BE2C (cell line): ENCODE data around the gene MCRS1.

Source experiments
- DNase-seq: peaks from one replicate; pipeline ENCODE4 v3.0.0-alpha.2; 2020
- H3K27me3 ChIP-seq: fragments of 250-450 bp; sonication (Bioruptor Pico); 2 replicates; pipeline ENCODE4 v1.5.1; 2020; ENCODE audit warnings: mild to moderate bottlenecking
- H3K36me3 ChIP-seq: fragments of 250-450 bp; sonication (Bioruptor Pico); 2 replicates; pipeline ENCODE4 v1.5.1; 2020; ENCODE audit warnings: mild to moderate bottlenecking
- H3K4me1 ChIP-seq: fragments of 250-450 bp; sonication (Bioruptor Pico); 2 replicates; pipeline ENCODE4 v1.5.1; 2020
- H3K4me3 ChIP-seq: 2 replicates; pipeline ENCODE4 v1.5.1; 2011; ENCODE audit warnings: low read depth, low read length
- H3K9me3 ChIP-seq: fragments of 250-450 bp; sonication (Bioruptor Pico); 2 replicates; pipeline ENCODE4 v1.5.1; 2020
- TF ChIP-seq, protein P1 (sequence below): IDR thresholded peaks from 2 replicates; pipeline ENCODE4 v1.5.1; 2012; ENCODE audit warnings: mild to moderate bottlenecking, low read depth, low read length

MCRS1 gene

DNA sequence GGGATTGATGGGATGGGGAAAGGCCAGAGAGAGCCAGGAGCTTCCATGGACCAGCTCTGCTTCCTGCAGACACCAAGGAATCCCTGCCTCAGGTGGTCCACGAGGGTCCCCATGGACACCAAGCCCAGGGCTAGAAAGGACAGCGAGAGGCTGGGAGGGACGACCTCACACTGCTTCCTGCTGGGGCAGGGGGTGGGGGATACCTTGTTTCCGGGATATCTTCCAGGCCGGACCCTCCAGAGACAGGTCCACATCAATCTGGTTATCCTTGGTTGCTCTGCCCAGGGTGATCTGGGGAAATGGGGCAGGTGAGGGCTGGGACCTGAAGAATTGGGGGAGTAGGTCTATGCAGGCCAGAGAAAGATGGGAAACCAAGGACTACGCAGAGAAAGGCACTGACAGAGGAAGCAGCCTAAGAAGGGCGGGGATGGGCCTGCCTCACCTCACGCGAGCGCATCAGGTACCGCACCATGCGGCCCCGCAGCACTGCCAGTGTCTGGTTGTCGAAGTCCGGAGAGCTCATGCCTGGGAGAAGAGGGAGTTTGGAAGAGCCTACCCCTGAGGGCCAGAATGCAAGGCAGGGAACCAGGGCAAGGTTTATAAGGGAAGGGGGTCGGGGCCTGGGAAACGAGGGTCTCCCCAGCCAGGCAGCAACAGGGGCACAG, 8.8 kb downstream of the MCRS1 start:
- Histone ChIP-seq H3K27me3 (no peaks in the 10 kb centered on the region), H3K9me3 (no peaks in the 10 kb centered on the region), H3K36me3 (peaks cover 58% of the 10 kb centered on the region), H3K4me1 (no peaks in the 10 kb centered on the region), H3K4me3 (no peak overlapping the region)
- TF ChIP-seq, protein P1, sequence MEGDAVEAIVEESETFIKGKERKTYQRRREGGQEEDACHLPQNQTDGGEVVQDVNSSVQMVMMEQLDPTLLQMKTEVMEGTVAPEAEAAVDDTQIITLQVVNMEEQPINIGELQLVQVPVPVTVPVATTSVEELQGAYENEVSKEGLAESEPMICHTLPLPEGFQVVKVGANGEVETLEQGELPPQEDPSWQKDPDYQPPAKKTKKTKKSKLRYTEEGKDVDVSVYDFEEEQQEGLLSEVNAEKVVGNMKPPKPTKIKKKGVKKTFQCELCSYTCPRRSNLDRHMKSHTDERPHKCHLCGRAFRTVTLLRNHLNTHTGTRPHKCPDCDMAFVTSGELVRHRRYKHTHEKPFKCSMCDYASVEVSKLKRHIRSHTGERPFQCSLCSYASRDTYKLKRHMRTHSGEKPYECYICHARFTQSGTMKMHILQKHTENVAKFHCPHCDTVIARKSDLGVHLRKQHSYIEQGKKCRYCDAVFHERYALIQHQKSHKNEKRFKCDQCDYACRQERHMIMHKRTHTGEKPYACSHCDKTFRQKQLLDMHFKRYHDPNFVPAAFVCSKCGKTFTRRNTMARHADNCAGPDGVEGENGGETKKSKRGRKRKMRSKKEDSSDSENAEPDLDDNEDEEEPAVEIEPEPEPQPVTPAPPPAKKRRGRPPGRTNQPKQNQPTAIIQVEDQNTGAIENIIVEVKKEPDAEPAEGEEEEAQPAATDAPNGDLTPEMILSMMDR, result no peak
- DNase-seq, result no peak

DNA sequence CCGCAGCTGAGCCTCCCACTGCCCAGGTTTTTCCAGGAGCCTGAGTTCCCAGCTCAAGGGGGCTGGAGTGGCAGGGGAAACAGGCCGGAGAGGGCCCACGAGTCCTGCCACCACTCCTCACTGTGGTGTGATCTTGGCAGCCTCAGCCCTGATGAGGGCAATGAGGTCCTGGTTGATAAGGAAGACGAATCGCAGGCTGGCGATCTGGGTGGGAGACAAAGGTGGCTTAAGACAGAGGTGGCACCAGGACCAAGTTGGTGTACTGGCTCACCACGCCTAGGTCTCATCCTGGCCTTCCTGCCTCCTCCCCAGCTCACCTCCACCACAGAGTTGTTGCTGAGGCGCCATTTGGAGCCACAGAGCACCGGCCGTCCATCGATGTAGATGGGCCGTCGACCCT, 9.4 kb downstream of the MCRS1 start:
- peaks cover 52% of the 10 kb centered on the region for H3K36me3 ChIP-seq
- no peaks in the 10 kb centered on the region for H3K27me3 ChIP-seq
- TF ChIP-seq, protein P1, result no peak
- no peak overlapping the region for H3K4me3 ChIP-seq
- DNase-seq, result no peak
- no peaks in the 10 kb centered on the region for H3K9me3 ChIP-seq
- no peaks in the 10 kb centered on the region for H3K4me1 ChIP-seq

DNA sequence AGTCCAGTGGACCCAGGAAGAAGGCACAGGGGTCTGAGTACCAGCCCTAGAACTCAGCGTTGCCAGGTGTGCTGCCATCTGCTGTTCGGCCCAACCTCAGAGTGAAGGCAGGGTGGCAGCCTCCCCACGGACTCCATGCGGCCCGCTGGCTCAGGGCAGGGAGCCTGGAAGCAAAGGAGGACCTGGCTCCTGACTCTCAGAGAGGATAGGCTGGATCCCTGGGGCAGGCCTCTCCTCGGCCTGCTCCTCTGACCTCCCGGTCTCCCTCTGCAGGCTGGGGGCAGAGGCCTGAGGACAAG, 10.1 kb downstream of the MCRS1 start:
- Histone ChIP-seq H3K27me3 (no peaks in the 10 kb centered on the region), H3K9me3 (no peaks in the 10 kb centered on the region), H3K36me3 (peaks cover 46% of the 10 kb centered on the region), H3K4me3 (no peak overlapping the region), H3K4me1 (no peaks in the 10 kb centered on the region)
- TF ChIP-seq, protein P1, result peak; percentile 32
- no peak for DNase-seq

DNA sequence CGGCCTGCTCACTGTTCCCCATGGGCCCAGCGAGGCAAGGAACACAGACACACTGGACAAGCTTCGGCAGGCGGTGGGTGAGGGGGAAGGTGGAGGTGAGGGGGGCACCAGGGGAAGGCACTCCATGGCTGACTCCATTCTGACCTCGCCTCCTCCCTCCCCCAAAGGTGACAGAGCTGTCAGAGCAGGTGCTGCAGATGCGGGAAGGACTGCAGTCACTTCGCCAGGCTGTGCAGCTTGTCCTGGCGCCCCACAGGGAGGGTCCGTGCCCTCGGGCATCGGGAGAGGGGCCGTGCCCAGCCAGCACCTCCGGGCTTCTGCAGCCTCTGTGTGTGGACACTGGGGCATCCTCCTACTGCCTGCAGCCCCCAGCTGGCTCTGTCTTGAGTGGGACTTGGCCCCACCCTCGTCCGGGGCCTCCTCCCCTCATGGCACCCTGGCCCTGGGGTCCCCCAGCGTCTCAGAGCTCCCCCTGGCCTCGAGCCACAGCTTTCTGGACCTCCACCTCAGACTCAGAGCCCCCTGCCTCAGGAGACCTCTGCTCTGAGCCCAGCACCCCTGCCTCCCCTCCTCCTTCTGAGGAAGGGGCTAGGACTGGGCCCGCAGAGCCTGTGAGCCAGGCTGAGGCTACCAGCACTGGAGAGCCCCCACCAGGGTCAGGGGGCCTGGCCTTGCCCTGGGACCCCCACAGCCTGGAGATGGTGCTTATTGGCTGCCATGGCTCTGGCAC, 10.6 kb downstream of the MCRS1 start:
- Histone ChIP-seq H3K4me3 (no peak overlapping the region), H3K36me3 (peaks cover 41% of the 10 kb centered on the region), H3K4me1 (no peaks in the 10 kb centered on the region), H3K27me3 (no peaks in the 10 kb centered on the region), H3K9me3 (no peaks in the 10 kb centered on the region)
- DNase-seq, result no peak
- TF ChIP-seq, protein P1, result no peak

DNA sequence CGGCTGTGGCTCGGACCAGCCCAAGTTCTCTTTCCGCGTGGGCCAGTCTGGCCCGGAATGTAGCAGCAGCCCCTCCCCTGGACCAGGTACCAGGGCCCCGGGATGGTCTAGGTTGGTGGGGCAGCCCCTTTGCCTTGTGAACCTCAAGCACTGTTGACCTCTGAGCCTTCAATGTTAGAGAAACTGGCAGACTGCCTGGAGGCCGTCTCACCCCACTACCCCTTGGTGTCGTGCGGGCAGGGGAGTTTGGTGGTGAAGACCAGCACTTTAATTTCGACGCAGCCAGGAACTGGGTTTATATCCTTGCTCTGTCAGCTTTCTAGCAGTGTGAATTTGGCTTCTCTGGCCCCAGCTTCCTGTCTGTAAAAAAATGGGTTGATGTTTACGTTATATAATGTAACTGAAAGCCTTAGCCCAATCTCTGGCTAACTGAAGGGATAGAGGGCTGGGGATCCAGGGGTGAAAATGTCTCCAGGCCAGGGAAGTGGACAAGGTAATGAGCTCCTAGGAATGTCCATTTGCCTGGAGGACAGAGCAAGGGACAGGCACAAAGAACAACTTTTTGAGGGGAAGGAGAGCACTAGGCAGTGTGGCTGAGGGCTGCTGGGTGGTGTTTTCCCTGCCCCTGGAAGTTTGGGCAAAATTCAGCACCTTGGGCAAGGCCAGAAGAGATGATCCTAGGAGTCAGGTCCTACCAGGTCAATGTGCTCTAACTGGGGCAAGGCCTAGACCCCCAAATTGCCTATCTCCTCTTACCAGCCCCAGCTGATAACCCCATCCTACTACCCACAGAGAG, 11.4 kb downstream of the MCRS1 start:
- H3K4me1 ChIP-seq, result no peaks in the 10 kb centered on the region
- no peak for DNase-seq
- TF ChIP-seq, protein P1, result no peak
- H3K9me3 ChIP-seq, result no peaks in the 10 kb centered on the region
- H3K36me3 ChIP-seq, result peaks cover 33% of the 10 kb centered on the region
- H3K4me3 ChIP-seq, result no peak overlapping the region
- H3K27me3 ChIP-seq, result no peaks in the 10 kb centered on the region
